ENCODE results near the gene ENOX2.

ENOX2 gene

GRCh38 chrX:130879869-130880268 is 23.1 kb downstream of the ENOX2 start:
- DNase-seq (ENCODE audit: low spot score): no peak

GRCh38 chrX:130878350-130879341 is 24.4 kb downstream of the ENOX2 start:
- peak; percentile 50 for DNase-seq (ENCODE audit: low spot score)

GRCh38 chrX:130877892-130878341 is 25.1 kb downstream of the ENOX2 start:
- no peak for DNase-seq (ENCODE audit: low spot score)

GRCh38 chrX:130876226-130876625 is 26.8 kb downstream of the ENOX2 start:
- no peak for DNase-seq (ENCODE audit: low spot score)

- DNase-seq (ENCODE audit: low spot score): no peak
Measured at GRCh38 chrX:130874751-130875150, 28.3 kb downstream of the ENOX2 start.

- no peak for DNase-seq (ENCODE audit: low spot score)
Measured at GRCh38 chrX:130869239-130869638, 33.8 kb downstream of the ENOX2 start.

- DNase-seq (ENCODE audit: low spot score): no peak
Measured at GRCh38 chrX:130861462-130861861, 41.5 kb downstream of the ENOX2 start.

GRCh38 chrX:130857207-130857606 is 45.8 kb downstream of the ENOX2 start:
- no peak for DNase-seq (ENCODE audit: low spot score)

GRCh38 chrX:130851569-130851968 is 51.4 kb downstream of the ENOX2 start:
- no peak for DNase-seq (ENCODE audit: low spot score)

GRCh38 chrX:130848763-130849162 is 54.2 kb downstream of the ENOX2 start:
- no peak for DNase-seq (ENCODE audit: low spot score)

- DNase-seq (ENCODE audit: low spot score): no peak
Measured at GRCh38 chrX:130846746-130847145, 56.3 kb downstream of the ENOX2 start.

- no peak for DNase-seq (ENCODE audit: low spot score)
Measured at GRCh38 chrX:130841776-130842175, 61.2 kb downstream of the ENOX2 start.

GRCh38 chrX:130840345-130840744 is 62.7 kb downstream of the ENOX2 start:
- no peak for DNase-seq (ENCODE audit: low spot score)

- DNase-seq (ENCODE audit: low spot score): no peak
Measured at GRCh38 chrX:130836447-130836846, 66.6 kb downstream of the ENOX2 start.

- no peak for DNase-seq (ENCODE audit: low spot score)
Measured at GRCh38 chrX:130834830-130835229, 68.2 kb downstream of the ENOX2 start.

- DNase-seq (ENCODE audit: low spot score): no peak
Measured at GRCh38 chrX:130834149-130834548, 68.9 kb downstream of the ENOX2 start.

- no peak for DNase-seq (ENCODE audit: low spot score)
Measured at GRCh38 chrX:130831347-130831722, 71.7 kb downstream of the ENOX2 start.

GRCh38 chrX:130830599-130831346 is 72.2 kb downstream of the ENOX2 start:
- DNase-seq (ENCODE audit: low spot score): no peak

- DNase-seq (ENCODE audit: low spot score): no peak
Measured at GRCh38 chrX:130829526-130830515, 73.2 kb downstream of the ENOX2 start.

GRCh38 chrX:130828641-130829040 is 74.4 kb downstream of the ENOX2 start:
- DNase-seq (ENCODE audit: low spot score): no peak

GRCh38 chrX:130827648-130828047 is 75.4 kb downstream of the ENOX2 start:
- no peak for DNase-seq (ENCODE audit: low spot score)

- no peak for DNase-seq (ENCODE audit: low spot score)
Measured at GRCh38 chrX:130826249-130826648, 76.8 kb downstream of the ENOX2 start.

All from AG08396 (cell line).